Endothelial cell of umbilical vein (primary cell): ENCODE data around the gene PODNL1. TPM values are rescaled to one million over a fixed set of nuclear protein-coding genes. Genes with fewer than 3 reads are reported as not detected.

ENCODE experiments used
- BruUV-seq: library from RNA; stranded (reverse); fragments of 400-500 nt; replicated peaks from 2 replicates; lab custom pipeline; 2021; lab: Mats Ljungman, UMichigan
- CTCF ChIA-PET: fragments of 300-600, 350-600 bp; sonication (Branson Sonifier 250); formaldehyde crosslinking; loops from one replicate; lab custom pipeline; 2021; ENCODE audit warnings: antibody characterized with exemption, inconsistent platforms; lab: Charles Lee
- POLR2A ChIA-PET: fragments of 300-600, 350-600 bp; sonication (Branson Sonifier 250); formaldehyde crosslinking; loops from one replicate; lab custom pipeline; 2021; ENCODE audit warnings: antibody characterized with exemption, inconsistent platforms; lab: Charles Lee
- DNase-seq: peaks from one replicate; pipeline ENCODE4 v3.0.0-alpha.2; 2011; ENCODE audit warnings: low read depth, low spot score
- FAIRE-seq: peaks from 2 replicates; lab custom pipeline; 2011; peaks lifted over from hg19 to GRCh38; lab: Jason Lieb, UNC
- H2AFZ ChIP-seq: 2 replicates; pipeline ENCODE4 v1.6.0; 2012; ENCODE audit warnings: low read depth, low read length, control low read depth, inconsistent platforms
- H3K27ac ChIP-seq: 2 replicates; pipeline ENCODE4 v1.5.1; 2011; ENCODE audit warnings: low read depth, mild to moderate bottlenecking, control low read depth, low read length, moderate library complexity; ENCODE audit not compliant: insufficient read depth
- H3K27me3 ChIP-seq, 2 experiments: 2 replicates each; pipeline versions ENCODE4 v1.6.0 to v1.6.1; 2011; ENCODE audit warnings: low read length in 2 of 2, mixed read lengths in 1 of 2; ENCODE audit not compliant: control insufficient read depth in 2 of 2, insufficient read depth in 2 of 2
- H3K36me3 ChIP-seq, 2 experiments: 2 replicates in 1 of 2; 3 replicates in 1 of 2; pipeline ENCODE4 v1.5.1; 2011; ENCODE audit warnings: low read length in 2 of 2, mild to moderate bottlenecking in 1 of 2, moderate library complexity in 1 of 2; ENCODE audit not compliant: control insufficient read depth in 2 of 2, insufficient read depth in 2 of 2; ENCODE audit errors: extremely low read depth in 1 of 2
- H3K4me1 ChIP-seq: 3 replicates; pipeline ENCODE4 v1.5.1; 2011; ENCODE audit warnings: mild to moderate bottlenecking, low read length; ENCODE audit not compliant: control insufficient read depth, insufficient read depth; ENCODE audit errors: extremely low read depth
- H3K4me2 ChIP-seq: 2 replicates; pipeline ENCODE4 v1.6.1; 2011; ENCODE audit warnings: low read length, control low read depth, mixed read lengths; ENCODE audit not compliant: insufficient read depth
- H3K4me3 ChIP-seq, 3 experiments: fragments of 200-600 bp in 1 of 3; sonication (generic), shearing (Covaris generic) in 1 of 3; replicated peaks in 1 of 3; 2 replicates each; pipeline ENCODE4 v1.5.1; 2011 to 2016; ENCODE audit warnings: control low read depth in 3 of 3, low read length in 3 of 3, mild to moderate bottlenecking in 2 of 3, inconsistent platforms in 1 of 3, low read depth in 1 of 3, moderate library complexity in 1 of 3; ENCODE audit not compliant: insufficient read depth in 1 of 3
- H3K79me2 ChIP-seq: 2 replicates; pipeline ENCODE4 v1.6.0; 2012; ENCODE audit warnings: low read length, inconsistent platforms; ENCODE audit not compliant: control insufficient read depth, insufficient read depth
- H3K9ac ChIP-seq: replicated peaks from 2 replicates; pipeline ENCODE3; 2011; ENCODE audit warnings: low read length, control low read depth; ENCODE audit not compliant: insufficient read depth; ENCODE audit errors: extremely low read depth
- H3K9me1 ChIP-seq: replicated peaks from 3 replicates; pipeline ENCODE4 v1.6.0; 2011; ENCODE audit warnings: mild to moderate bottlenecking, low read length; ENCODE audit not compliant: control insufficient read depth, insufficient read depth; ENCODE audit errors: extremely low read depth
- H3K9me3 ChIP-seq: replicated peaks from 2 replicates; pipeline ENCODE4 v1.5.1; 2012; ENCODE audit warnings: low read length, inconsistent platforms; ENCODE audit not compliant: control insufficient read depth, insufficient read depth
- H4K20me1 ChIP-seq: replicated peaks from 2 replicates; pipeline ENCODE3; 2011; ENCODE audit warnings: mild to moderate bottlenecking, low read length; ENCODE audit not compliant: control insufficient read depth, insufficient read depth; ENCODE audit errors: extremely low read depth
- EZH2 ChIP-seq: IDR thresholded peaks from 2 replicates; pipeline ENCODE4 v1.6.1; 2012; ENCODE audit warnings: borderline replicate concordance, low read depth, mild to moderate bottlenecking, moderate library complexity, low read length, inconsistent platforms; ENCODE audit not compliant: severe bottlenecking
- FOS ChIP-seq: IDR thresholded peaks from 2 replicates; pipeline ENCODE4 v1.6.1; 2011; ENCODE audit warnings: mild to moderate bottlenecking, low read length, moderate library complexity, borderline replicate concordance; ENCODE audit not compliant: insufficient read depth
- GATA2 ChIP-seq: IDR thresholded peaks from 2 replicates; pipeline ENCODE4 v1.7.0; 2011; ENCODE audit warnings: low read depth, mild to moderate bottlenecking, moderate library complexity, mixed read lengths, low read length; ENCODE audit not compliant: insufficient read length, insufficient read depth
- JUN ChIP-seq: IDR thresholded peaks from 2 replicates; pipeline ENCODE4 v1.6.1; 2011; ENCODE audit warnings: borderline replicate concordance, low read depth; ENCODE audit not compliant: insufficient read length, insufficient read depth
- MYC ChIP-seq: IDR thresholded peaks from one replicate; pipeline ENCODE4 v1.6.1; 2011; ENCODE audit warnings: mild to moderate bottlenecking, low read depth, low read length
- POLR2A ChIP-seq: IDR thresholded peaks from 2 replicates; pipeline ENCODE4 v1.6.1; 2012; ENCODE audit warnings: low read depth, mild to moderate bottlenecking, control low read depth, low read length
- POLR2AphosphoS5 ChIP-seq: IDR thresholded peaks from 2 replicates; pipeline ENCODE4 v1.6.1; 2012; ENCODE audit warnings: low read depth, mild to moderate bottlenecking, control low read depth, low read length, moderate library complexity; ENCODE audit not compliant: insufficient read depth
- dilution Hi-C: fragments of 300-500 bp; cut with MboI; formaldehyde crosslinking; loops from one replicate; pipeline ENCODE4 v1.15.0; 2019; ENCODE audit warnings: low sequenced_read_pairs; ENCODE audit not compliant: extremely low pct_ligation_motif_present
- intact Hi-C: fragments of 100-400 bp; cut with micrococcal nuclease; formaldehyde crosslinking; loops from one replicate; pipeline ENCODE4 v1.10.0; 2022
- polyA plus RNA-seq, 4 experiments: library from polyadenylated mRNA; depleted of rRNA in 3 of 4; stranded (reverse) in 3 of 4; unstranded in 1 of 4; fragments of >200 nt; gene quantifications; 2 replicates each; pipeline versions ENCODE4 v1.2.1 to v1.2.3, GENCODE V29; 2011 to 2012; ENCODE audit warnings: missing spikeins in 1 of 4
- total RNA-seq: library from RNA; stranded (reverse); gene quantifications from 2 replicates; pipeline ENCODE4 v1.2.3, GENCODE V29; 2021
- TF ChIP-seq, protein P1 (sequence below): IDR thresholded peaks from 2 replicates; pipeline ENCODE4 v1.6.1; 2011; ENCODE audit not compliant: insufficient read depth, insufficient read length
- TF ChIP-seq, protein P2 (sequence below), 2 donors: IDR thresholded peaks; 1 replicate in 1 of 2; 2 replicates in 1 of 2; pipeline ENCODE4 v1.5.1; 2011; ENCODE audit warnings: low read length in 2 of 2, mild to moderate bottlenecking in 2 of 2, moderate library complexity in 2 of 2, control low read depth in 1 of 2, inconsistent platforms in 1 of 2, low read depth in 1 of 2; ENCODE audit not compliant: insufficient read depth in 1 of 2; ENCODE audit errors: extremely low read depth in 1 of 2

Gene PODNL1
- total and polyA plus RNA-seq, 2 donors (not counting 3 experiments of a cell fraction or from before 2014, with no cell fraction given) = 0.21 TPM; not detected in 1

DNA sequence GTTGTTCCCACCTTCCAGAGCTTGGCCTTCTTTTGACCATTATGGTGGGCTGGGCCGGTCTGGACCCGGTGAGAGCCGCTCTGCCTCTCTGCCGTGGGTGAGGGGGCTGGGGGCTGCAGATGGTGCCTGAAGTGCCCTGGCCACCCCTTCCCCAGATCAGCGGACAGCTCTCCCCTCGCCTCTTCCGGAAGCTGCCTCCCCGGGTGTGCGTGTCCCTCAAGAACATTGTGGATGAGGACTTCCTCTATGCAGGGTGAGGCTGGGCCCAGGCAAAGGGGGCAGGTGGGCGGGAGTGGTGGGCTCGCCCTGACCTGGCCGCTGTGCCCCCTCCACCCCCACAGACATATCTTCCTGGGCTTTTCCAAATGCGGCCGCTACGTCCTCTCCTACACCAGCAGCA lies 16.0 kb upstream of the PODNL1 start:
- CTCF ChIA-PET = interaction anchor here (1.0 to 3.4 kb wide), 3 partner anchors 24 to 105 kb away, joined by 3 to 7 read pairs (median 6); no protein-coding TSS in a partner anchor

More for the DNA sequence above, 16.0 kb upstream of the PODNL1 start:
- intact Hi-C loops = no loop called here
- no peaks in the 10 kb centered on the region for H3K9me3 ChIP-seq
- peaks cover 20% of the 10 kb centered on the region for H3K79me2 ChIP-seq
- no peak overlapping the region for H3K27ac ChIP-seq
- no peaks in the 10 kb centered on the region for H3K9me1 ChIP-seq
- H3K27me3 ChIP-seq = no peaks in the 10 kb centered on the region
- H3K4me2 ChIP-seq = no peak overlapping the region
- no peak overlapping the region for H2AFZ ChIP-seq
- FAIRE-seq (no peak), DNase-seq (no peak)
- H3K36me3 ChIP-seq = peaks cover 9 to 22% of the 10 kb centered on the region in 2 experiments
- dilution Hi-C loops = no loop called here
- H3K4me3 ChIP-seq = no peak overlapping the region
- no peaks in the 10 kb centered on the region for H4K20me1 ChIP-seq
- H3K9ac ChIP-seq = no peak overlapping the region
- no TSS peak for BruUV-seq
- peaks cover 10% of the 10 kb centered on the region for H3K4me1 ChIP-seq
- TF ChIP-seq, protein P1, sequence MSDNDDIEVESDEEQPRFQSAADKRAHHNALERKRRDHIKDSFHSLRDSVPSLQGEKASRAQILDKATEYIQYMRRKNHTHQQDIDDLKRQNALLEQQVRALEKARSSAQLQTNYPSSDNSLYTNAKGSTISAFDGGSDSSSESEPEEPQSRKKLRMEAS = no peak
- no peak for TF ChIP-seq JUN
- no peak for TF ChIP-seq GATA2
- no peak for TF ChIP-seq POLR2A
- TF ChIP-seq, protein P2, sequence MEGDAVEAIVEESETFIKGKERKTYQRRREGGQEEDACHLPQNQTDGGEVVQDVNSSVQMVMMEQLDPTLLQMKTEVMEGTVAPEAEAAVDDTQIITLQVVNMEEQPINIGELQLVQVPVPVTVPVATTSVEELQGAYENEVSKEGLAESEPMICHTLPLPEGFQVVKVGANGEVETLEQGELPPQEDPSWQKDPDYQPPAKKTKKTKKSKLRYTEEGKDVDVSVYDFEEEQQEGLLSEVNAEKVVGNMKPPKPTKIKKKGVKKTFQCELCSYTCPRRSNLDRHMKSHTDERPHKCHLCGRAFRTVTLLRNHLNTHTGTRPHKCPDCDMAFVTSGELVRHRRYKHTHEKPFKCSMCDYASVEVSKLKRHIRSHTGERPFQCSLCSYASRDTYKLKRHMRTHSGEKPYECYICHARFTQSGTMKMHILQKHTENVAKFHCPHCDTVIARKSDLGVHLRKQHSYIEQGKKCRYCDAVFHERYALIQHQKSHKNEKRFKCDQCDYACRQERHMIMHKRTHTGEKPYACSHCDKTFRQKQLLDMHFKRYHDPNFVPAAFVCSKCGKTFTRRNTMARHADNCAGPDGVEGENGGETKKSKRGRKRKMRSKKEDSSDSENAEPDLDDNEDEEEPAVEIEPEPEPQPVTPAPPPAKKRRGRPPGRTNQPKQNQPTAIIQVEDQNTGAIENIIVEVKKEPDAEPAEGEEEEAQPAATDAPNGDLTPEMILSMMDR (IDR thresholded peaks at IDR 0.05; ENCODE audit: extremely low read depth in 1 of 2, insufficient read depth in 1 of 2, low read depth in 1 of 2, low read length in 2 of 2) = no peak
- no peak for TF ChIP-seq POLR2AphosphoS5
- no peak for TF ChIP-seq FOS
- TF ChIP-seq MYC = no peak
- TF ChIP-seq EZH2 = no peak
- POLR2A ChIA-PET = interaction anchor here (0.7 kb wide), 1 partner anchor 23 kb away, joined by 8 read pairs; no protein-coding TSS in a partner anchor
